DOHH2 (cell line): ENCODE results near the gene SRY.

Experiments
- CTCF ChIP-seq: fragments of 200-600 bp; sonication (generic); IDR thresholded peaks from one replicate; pipeline ENCODE4 v1.5.1; 2014; ENCODE audit warnings: antibody characterized with exemption, mild to moderate bottlenecking, low read depth, low read length; ENCODE audit not compliant: poor library complexity, severe bottlenecking
- EZH2phosphoT487 ChIP-seq: fragments of 200-600 bp; sonication (generic); IDR thresholded peaks from 2 replicates; pipeline ENCODE4 v1.6.1; 2017; ENCODE audit warnings: borderline replicate concordance, mild to moderate bottlenecking, antibody characterized with exemption, low read length, moderate library complexity, mixed read lengths

DNA sequence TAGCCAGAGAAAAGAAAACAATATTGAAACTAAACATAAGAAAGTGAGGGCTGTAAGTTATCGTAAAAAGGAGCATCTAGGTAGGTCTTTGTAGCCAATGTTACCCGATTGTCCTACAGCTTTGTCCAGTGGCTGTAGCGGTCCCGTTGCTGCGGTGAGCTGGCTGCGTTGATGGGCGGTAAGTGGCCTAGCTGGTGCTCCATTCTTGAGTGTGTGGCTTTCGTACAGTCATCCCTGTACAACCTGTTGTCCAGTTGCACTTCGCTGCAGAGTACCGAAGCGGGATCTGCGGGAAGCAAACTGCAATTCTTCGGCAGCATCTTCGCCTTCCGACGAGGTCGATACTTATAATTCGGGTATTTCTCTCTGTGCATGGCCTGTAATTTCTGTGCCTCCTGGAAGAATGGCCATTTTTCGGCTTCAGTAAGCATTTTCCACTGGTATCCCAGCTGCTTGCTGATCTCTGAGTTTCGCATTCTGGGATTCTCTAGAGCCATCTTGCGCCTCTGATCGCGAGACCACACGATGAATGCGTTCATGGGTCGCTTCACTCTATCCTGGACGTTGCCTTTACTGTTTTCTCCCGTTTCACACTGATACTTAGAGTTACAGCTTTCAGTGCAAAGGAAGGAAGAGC is 488 bp downstream of the SRY start:
- TF ChIP-seq CTCF (no peak), EZH2phosphoT487 (no peak)
